Hepatocyte (in vitro differentiated cells): ENCODE results near the gene JMJD8. TPM values are rescaled to one million over a fixed set of nuclear protein-coding genes. Genes with fewer than 3 reads are reported as not detected.

Experiments
- DNase-seq: peaks from one replicate; pipeline ENCODE4 v3.0.0-alpha.2; 2016; ENCODE audit warnings: low spot score
- H2AFZ ChIP-seq: fragments of 200-600 bp; sonication (generic); 2 replicates; pipeline ENCODE4 v1.6.0; 2016; ENCODE audit warnings: antibody characterized with exemption, mild to moderate bottlenecking
- H3K27ac ChIP-seq: fragments of 200-600 bp; sonication (generic); 2 replicates; pipeline ENCODE4 v1.5.1; 2016; ENCODE audit warnings: mild to moderate bottlenecking
- H3K27me3 ChIP-seq: fragments of 200-600 bp; sonication (generic); 2 replicates; pipeline ENCODE4 v1.6.1; 2016
- H3K36me3 ChIP-seq: fragments of 200-600 bp; sonication (generic); replicated peaks from 2 replicates; pipeline ENCODE4 v1.5.1; 2016; ENCODE audit warnings: low read depth; ENCODE audit not compliant: insufficient read depth
- H3K4me1 ChIP-seq: fragments of 200-600 bp; sonication (generic); 2 replicates; pipeline ENCODE4 v1.5.1; 2016; ENCODE audit warnings: mild to moderate bottlenecking, moderate library complexity; ENCODE audit not compliant: insufficient read depth
- H3K4me2 ChIP-seq: fragments of 200-600 bp; sonication (generic); 2 replicates; pipeline ENCODE4 v1.6.0; 2016
- H3K4me3 ChIP-seq: fragments of 200-600 bp; sonication (generic); 2 replicates; pipeline ENCODE4 v1.5.1; 2016; ENCODE audit warnings: mild to moderate bottlenecking
- H3K79me2 ChIP-seq: fragments of 200-600 bp; sonication (generic); 2 replicates; pipeline ENCODE4 v1.6.0; 2017; ENCODE audit warnings: mild to moderate bottlenecking
- H3K9me2 ChIP-seq: fragments of 200-600 bp; sonication (generic); replicated peaks from 2 replicates; pipeline ENCODE4 v1.6.0; 2017; ENCODE audit warnings: mild to moderate bottlenecking; ENCODE audit not compliant: insufficient read depth
- H3K9me3 ChIP-seq: fragments of 200-600 bp; sonication (generic); 2 replicates; pipeline ENCODE4 v1.5.1; 2016; ENCODE audit warnings: low read depth, mild to moderate bottlenecking
- H4K20me1 ChIP-seq: fragments of 200-600 bp; sonication (generic); 2 replicates; pipeline ENCODE4 v1.6.0; 2016; ENCODE audit warnings: mild to moderate bottlenecking; ENCODE audit not compliant: insufficient read depth, poor library complexity, severe bottlenecking
- EZH2 ChIP-seq: fragments of 200-600 bp; sonication (generic); IDR thresholded peaks from 2 replicates; pipeline ENCODE4 v1.6.1; 2016; ENCODE audit warnings: antibody characterized with exemption, mild to moderate bottlenecking, borderline replicate concordance
- EZH2phosphoT487 ChIP-seq: fragments of 200-600 bp; sonication (generic); IDR thresholded peaks from one replicate; pipeline ENCODE4 v1.6.1; 2018; ENCODE audit warnings: antibody characterized with exemption, mild to moderate bottlenecking, low read depth, moderate library complexity; ENCODE audit not compliant: unreplicated experiment, severe bottlenecking
- WGBS: methylation state at CpG from one replicate; pipeline ENCODE4 v1.1.6; 2016; ENCODE audit warnings: low lambda C conversion rate; ENCODE audit errors: missing lambda C conversion rate; 5-methylcytosine and 5-hydroxymethylcytosine counted together
- polyA plus RNA-seq: library from polyadenylated mRNA; unstranded; fragments of >200 nt; fragmentation: Nextera tagmentation; extraction: Ambion mirVana; gene quantifications from 2 replicates; pipeline ENCODE4 v1.2.1, GENCODE V29; 2016
- total RNA-seq: library from RNA; depleted of rRNA; stranded (reverse); fragments of >200 nt; gene quantifications from 2 replicates; pipeline ENCODE4 v1.2.3, GENCODE V29; 2014
- TF ChIP-seq, protein P1 (sequence below): fragments of 200-600 bp; sonication (generic); IDR thresholded peaks from 2 replicates; pipeline ENCODE4 v1.5.1; 2016; ENCODE audit warnings: antibody characterized with exemption, mild to moderate bottlenecking; ENCODE audit not compliant: poor library complexity

Gene JMJD8
- total and polyA plus RNA-seq, 2 experiments from 2014 or later = 44.3 to 84.3 TPM

DNA sequence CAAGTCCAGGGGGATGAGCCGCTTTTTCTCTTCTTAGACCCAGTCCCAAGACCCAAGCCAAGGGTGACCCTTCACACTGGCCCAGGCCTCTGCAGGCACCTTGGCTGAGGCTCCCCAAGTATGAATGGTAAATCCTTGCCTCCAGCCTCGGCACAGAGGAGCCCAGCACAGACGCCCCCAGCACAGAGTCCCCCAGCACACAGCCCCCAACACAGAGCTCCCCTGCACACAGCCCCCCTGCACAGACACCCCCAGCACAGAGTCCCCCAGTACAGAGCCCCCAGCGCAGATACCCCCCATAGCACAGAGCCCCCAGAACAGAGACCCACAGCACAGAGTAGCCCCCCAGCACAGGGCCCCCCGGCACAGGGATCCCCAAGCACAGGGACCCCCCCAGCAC is 43.5 kb downstream of the JMJD8 start:
- H3K4me1 ChIP-seq = peaks cover 38% of the 10 kb centered on the region
- no peak overlapping the region for H2AFZ ChIP-seq
- no peaks in the 10 kb centered on the region for H3K27me3 ChIP-seq
- H3K27ac ChIP-seq = no peak overlapping the region
- peak overlapping the region; percentile 97 for H3K4me2 ChIP-seq
- no peaks in the 10 kb centered on the region for H4K20me1 ChIP-seq
- no peak overlapping the region for H3K4me3 ChIP-seq
- peaks cover 35% of the 10 kb centered on the region for H3K79me2 ChIP-seq
- H3K9me3 ChIP-seq = no peaks in the 10 kb centered on the region
- no peaks in the 10 kb centered on the region for H3K36me3 ChIP-seq
- H3K9me2 ChIP-seq = no peaks in the 10 kb centered on the region
- WGBS = 91% methylated on average over 4 of the region's 5 CpGs
- no peak for DNase-seq
- TF ChIP-seq EZH2 (no peak), EZH2phosphoT487 (no peak)
- TF ChIP-seq, protein P1, sequence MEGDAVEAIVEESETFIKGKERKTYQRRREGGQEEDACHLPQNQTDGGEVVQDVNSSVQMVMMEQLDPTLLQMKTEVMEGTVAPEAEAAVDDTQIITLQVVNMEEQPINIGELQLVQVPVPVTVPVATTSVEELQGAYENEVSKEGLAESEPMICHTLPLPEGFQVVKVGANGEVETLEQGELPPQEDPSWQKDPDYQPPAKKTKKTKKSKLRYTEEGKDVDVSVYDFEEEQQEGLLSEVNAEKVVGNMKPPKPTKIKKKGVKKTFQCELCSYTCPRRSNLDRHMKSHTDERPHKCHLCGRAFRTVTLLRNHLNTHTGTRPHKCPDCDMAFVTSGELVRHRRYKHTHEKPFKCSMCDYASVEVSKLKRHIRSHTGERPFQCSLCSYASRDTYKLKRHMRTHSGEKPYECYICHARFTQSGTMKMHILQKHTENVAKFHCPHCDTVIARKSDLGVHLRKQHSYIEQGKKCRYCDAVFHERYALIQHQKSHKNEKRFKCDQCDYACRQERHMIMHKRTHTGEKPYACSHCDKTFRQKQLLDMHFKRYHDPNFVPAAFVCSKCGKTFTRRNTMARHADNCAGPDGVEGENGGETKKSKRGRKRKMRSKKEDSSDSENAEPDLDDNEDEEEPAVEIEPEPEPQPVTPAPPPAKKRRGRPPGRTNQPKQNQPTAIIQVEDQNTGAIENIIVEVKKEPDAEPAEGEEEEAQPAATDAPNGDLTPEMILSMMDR = no peak

DNA sequence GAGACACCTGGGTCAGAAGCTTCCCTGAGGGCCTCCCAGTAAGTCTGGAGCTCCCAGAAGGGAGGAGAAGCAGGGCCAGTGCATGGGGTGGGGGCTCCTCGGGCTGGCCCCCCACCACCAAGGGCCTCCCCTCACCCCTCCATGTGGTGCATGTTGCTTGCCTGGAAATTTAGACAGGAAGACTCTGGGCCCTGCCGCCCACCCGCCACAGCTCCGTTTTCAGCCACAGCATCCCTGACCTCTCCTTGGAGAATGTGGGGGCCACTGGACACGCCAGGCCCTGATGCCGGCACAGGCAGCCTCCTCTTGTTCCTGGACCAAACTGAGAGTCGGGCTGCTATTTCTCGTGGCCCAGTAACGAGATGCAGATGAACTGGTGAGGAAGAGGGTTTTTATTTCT is 45.3 kb downstream of the JMJD8 start:
- Histone ChIP-seq H3K27me3 (no peaks in the 10 kb centered on the region), H2AFZ (no peak overlapping the region), H3K4me2 (no peak overlapping the region), H3K4me3 (no peak overlapping the region), H3K9me2 (no peaks in the 10 kb centered on the region), H3K27ac (no peak overlapping the region), H4K20me1 (no peaks in the 10 kb centered on the region), H3K36me3 (no peaks in the 10 kb centered on the region), H3K9me3 (no peaks in the 10 kb centered on the region), H3K4me1 (peaks cover 28% of the 10 kb centered on the region), H3K79me2 (peaks cover 27% of the 10 kb centered on the region)
- no peak for DNase-seq
- 71% methylated on average over 9 of the region's 9 CpGs for WGBS
- TF ChIP-seq EZH2 = no peak
- TF ChIP-seq, protein P1 = no peak
- no peak for TF ChIP-seq EZH2phosphoT487

DNA sequence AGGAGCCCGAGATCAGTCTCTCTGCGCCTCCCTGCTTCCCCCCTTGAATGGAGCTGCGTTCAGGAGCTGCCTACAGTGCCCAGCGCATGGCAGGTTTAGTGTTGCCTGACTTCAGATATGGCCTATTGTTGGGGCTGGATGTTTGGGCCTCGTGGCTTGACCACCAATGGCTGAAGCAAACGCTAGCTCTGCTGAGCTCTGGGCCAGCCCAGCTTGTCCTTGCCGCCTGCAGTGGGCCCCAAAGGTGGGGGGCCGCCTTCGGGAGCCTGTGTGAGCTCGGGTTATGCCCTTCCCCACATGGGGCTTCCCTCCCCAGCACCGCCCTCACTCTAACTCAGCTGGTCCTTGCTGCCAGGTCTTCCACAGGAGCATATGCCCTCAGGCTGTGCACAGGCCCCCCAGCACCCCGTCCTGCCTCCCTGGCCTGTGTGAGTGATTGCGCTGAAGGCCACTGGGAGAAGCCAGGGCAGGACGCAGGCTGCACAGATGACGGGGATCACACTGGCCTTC is 46.0 kb downstream of the JMJD8 start:
- peak overlapping the region; percentile 98 for H3K4me2 ChIP-seq
- H3K4me1 ChIP-seq = peaks cover 24% of the 10 kb centered on the region
- no peak overlapping the region for H2AFZ ChIP-seq
- no peaks in the 10 kb centered on the region for H3K36me3 ChIP-seq
- H3K27ac ChIP-seq = no peak overlapping the region
- no peaks in the 10 kb centered on the region for H3K27me3 ChIP-seq
- TF ChIP-seq EZH2phosphoT487 = no peak
- no peak for TF ChIP-seq EZH2
- TF ChIP-seq, protein P1 = no peak
- H3K4me3 ChIP-seq = no peak overlapping the region
- H4K20me1 ChIP-seq = no peaks in the 10 kb centered on the region
- WGBS = 89% methylated on average over 15 of the region's 15 CpGs
- H3K79me2 ChIP-seq = peaks cover 20% of the 10 kb centered on the region
- H3K9me3 ChIP-seq = no peaks in the 10 kb centered on the region
- H3K9me2 ChIP-seq = no peaks in the 10 kb centered on the region
- DNase-seq = no peak
